GM19043 (cell line): Measurements from ENCODE around the gene ANKRD33B.
"Not testable (repeated sequence)": the region's sequence is repeated elsewhere in the genome, so short reads cannot be mapped to it uniquely, and the experiment has no call there.

Source experiments
- ATAC-seq: cut with Tn5 transposase; IDR thresholded peaks from one replicate; pipeline ENCODE4 v1.9.1; 2021; ENCODE audit warnings: low read depth; ENCODE audit not compliant: unreplicated experiment

Gene ANKRD33B

GRCh38 chr5:10610058-10610457, 46.2 kb downstream of the ANKRD33B start:
- no peak for ATAC-seq

- ATAC-seq, result no peak
Observed at GRCh38 chr5:10611290-10611689, 47.4 kb downstream of the ANKRD33B start.

GRCh38 chr5:10612251-10612650, 48.4 kb downstream of the ANKRD33B start:
- ATAC-seq, result no peak

- ATAC-seq, result no peak
Observed at GRCh38 chr5:10615693-10616092, 51.8 kb downstream of the ANKRD33B start.

- no peak for ATAC-seq
Observed at GRCh38 chr5:10617103-10617502, 53.2 kb downstream of the ANKRD33B start.

- no peak for ATAC-seq
Observed at GRCh38 chr5:10618311-10618710, 54.4 kb downstream of the ANKRD33B start.

GRCh38 chr5:10619649-10620048, 55.8 kb downstream of the ANKRD33B start:
- ATAC-seq, result no peak

GRCh38 chr5:10620346-10620745, 56.5 kb downstream of the ANKRD33B start:
- no peak for ATAC-seq

GRCh38 chr5:10621832-10622231, 58.0 kb downstream of the ANKRD33B start:
- ATAC-seq, result peak; percentile 37

- ATAC-seq, result no peak
Observed at GRCh38 chr5:10622810-10623209, 58.9 kb downstream of the ANKRD33B start.

- ATAC-seq, result no peak
Observed at GRCh38 chr5:10623305-10623910, 59.5 kb downstream of the ANKRD33B start.

GRCh38 chr5:10624206-10624605, 60.3 kb downstream of the ANKRD33B start:
- no peak for ATAC-seq

- no peak for ATAC-seq
Observed at GRCh38 chr5:10624679-10625078, 60.8 kb downstream of the ANKRD33B start.

GRCh38 chr5:10625700-10626472, 62.0 kb downstream of the ANKRD33B start:
- no peak for ATAC-seq

GRCh38 chr5:10626473-10627013, 62.7 kb downstream of the ANKRD33B start:
- no peak for ATAC-seq

GRCh38 chr5:10627160-10627701, 63.4 kb downstream of the ANKRD33B start:
- peak; percentile 8 for ATAC-seq

GRCh38 chr5:10628601-10629000, 64.7 kb downstream of the ANKRD33B start:
- ATAC-seq, result no peak

GRCh38 chr5:10629682-10630081, 65.8 kb downstream of the ANKRD33B start:
- no peak for ATAC-seq

- ATAC-seq, result no peak
Observed at GRCh38 chr5:10630126-10630525, 66.3 kb downstream of the ANKRD33B start.

GRCh38 chr5:10630744-10631143, 66.9 kb downstream of the ANKRD33B start:
- ATAC-seq, result not testable (repeated sequence)

- peak; percentile 2 for ATAC-seq
Observed at GRCh38 chr5:10631316-10631996, 67.6 kb downstream of the ANKRD33B start.
